ENCODE data around the gene CHCHD3. TPM values are rescaled to one million over a fixed set of nuclear protein-coding genes. Genes with fewer than 3 reads are reported as not detected.

Gene CHCHD3
- total and polyA plus RNA-seq, 7 experiments from 2014 or later = 25.6 to 49.7 (median 38.6) TPM

- Histone ChIP-seq H3K36me3 (ENCODE audit: control insufficient read depth in 2 of 3, insufficient read depth in 3 of 3, low read length in 3 of 3) (no peaks in the 10 kb centered on the region), H3K27me3 (ENCODE audit: control insufficient read depth in 2 of 2, insufficient read depth in 2 of 2, low read length in 2 of 2) (no peaks in the 10 kb centered on the region), H3K4me3 (ENCODE audit: low read length) (no peak overlapping the region), H3K4me1 (ENCODE audit: control insufficient read depth in 2 of 2, insufficient read depth in 2 of 2, low read length in 2 of 2) (peaks cover 0 to 6% of the 10 kb centered on the region in 2 donors), H3K9me3 (ENCODE audit: control insufficient read depth in 2 of 3, low read length in 3 of 3) (no peaks in the 10 kb centered on the region), H3K27ac (ENCODE audit: low read depth, low read length) (no peak overlapping the region)
- peaks cover 0 to 10% (median 0%) of the 10 kb centered on the region in 7 donors for H3K4me1 Mint-ChIP-seq
- ATAC-seq (no peak), DNase-seq (no peak)
- ChIA-PET CTCF (no interaction called here), POLR2A (no interaction called here)
- intact Hi-C loops (cut with micrococcal nuclease) = no loop called here
- H3K27me3 Mint-ChIP-seq = no peaks in the 10 kb centered on the region
- H3K9me3 Mint-ChIP-seq = peaks cover 0 to 2% (median 0%) of the 10 kb centered on the region in 11 donors
- no peak overlapping the region for H3K4me3 Mint-ChIP-seq
- peaks cover 0 to 5% (median under 1%) of the 10 kb centered on the region in 5 donors for H3K36me3 Mint-ChIP-seq
- H3K27ac Mint-ChIP-seq = no peak overlapping the region
Measured at GRCh38 chr7:132805766-132806165, 276.1 kb downstream of the CHCHD3 start.

GRCh38 chr7:132804849-132805485 is 276.9 kb downstream of the CHCHD3 start:
- CTCF ChIA-PET = no interaction called here
- intact Hi-C loops (cut with micrococcal nuclease) = no loop called here
- H3K27ac ChIP-seq (ENCODE audit: low read depth, low read length) = no peak overlapping the region
- Mint-ChIP-seq H3K27ac (no peak overlapping the region), H3K36me3 (peaks cover 0 to 8% (median 0%) of the 10 kb centered on the region in 5 donors), H3K27me3 (no peaks in the 10 kb centered on the region), H3K4me3 (no peak overlapping the region), H3K9me3 (peaks cover 0 to 2% (median 0%) of the 10 kb centered on the region in 11 donors), H3K4me1 (peaks cover 0 to 16% (median 6%) of the 10 kb centered on the region in 7 donors)
- no peak overlapping the region for H3K4me3 ChIP-seq (ENCODE audit: low read length)
- no peaks in the 10 kb centered on the region for H3K9me3 ChIP-seq (ENCODE audit: control insufficient read depth in 2 of 3, low read length in 3 of 3)
- no peaks in the 10 kb centered on the region for H3K27me3 ChIP-seq (ENCODE audit: control insufficient read depth in 2 of 2, insufficient read depth in 2 of 2, low read length in 2 of 2)
- POLR2A ChIA-PET = no interaction called here
- peaks cover 0 to 6% of the 10 kb centered on the region in 2 donors for H3K4me1 ChIP-seq (ENCODE audit: control insufficient read depth in 2 of 2, insufficient read depth in 2 of 2, low read length in 2 of 2)
- DNase-seq (no peak), ATAC-seq (no peak)
- H3K36me3 ChIP-seq (ENCODE audit: control insufficient read depth in 2 of 3, insufficient read depth in 3 of 3, low read length in 3 of 3) = no peaks in the 10 kb centered on the region

GRCh38 chr7:132800522-132800921 is 281.4 kb downstream of the CHCHD3 start:
- POLR2A ChIA-PET = no interaction called here
- Mint-ChIP-seq H3K27me3 (no peaks in the 10 kb centered on the region), H3K9me3 (no peaks in the 10 kb centered on the region), H3K4me3 (no peak overlapping the region), H3K27ac (peak overlapping the region in 1 of 9 donors; percentile 29), H3K36me3 (peaks cover 0 to 25% (median 16%) of the 10 kb centered on the region in 5 donors), H3K4me1 (peaks cover 0 to 22% (median 6%) of the 10 kb centered on the region in 7 donors)
- ATAC-seq (no peak), DNase-seq (no peak)
- Histone ChIP-seq H3K27me3 (ENCODE audit: control insufficient read depth in 2 of 2, insufficient read depth in 2 of 2, low read length in 2 of 2) (no peaks in the 10 kb centered on the region), H3K27ac (ENCODE audit: low read depth, low read length) (no peak overlapping the region), H3K36me3 (ENCODE audit: control insufficient read depth in 2 of 3, insufficient read depth in 3 of 3, low read length in 3 of 3) (peaks cover 0 to 6% (median 0%) of the 10 kb centered on the region in 3 experiments), H3K9me3 (ENCODE audit: control insufficient read depth in 2 of 3, low read length in 3 of 3) (no peaks in the 10 kb centered on the region), H3K4me1 (ENCODE audit: control insufficient read depth in 2 of 2, insufficient read depth in 2 of 2, low read length in 2 of 2) (no peaks in the 10 kb centered on the region), H3K4me3 (ENCODE audit: low read length) (no peak overlapping the region)
- CTCF ChIA-PET = no interaction called here
- intact Hi-C loops (cut with micrococcal nuclease) = no loop called here

- H3K4me1 Mint-ChIP-seq = peaks cover 0 to 24% (median 6%) of the 10 kb centered on the region in 7 donors
- ChIA-PET POLR2A (interaction anchor here (0.9 kb wide), 1 partner anchor 10 kb away, joined by 4 read pairs; no protein-coding TSS in a partner anchor), CTCF (interaction anchor here (0.6 kb wide), 1 partner anchor 327 kb away, joined by 3 read pairs; no protein-coding TSS in a partner anchor)
- Histone ChIP-seq H3K9me3 (ENCODE audit: control insufficient read depth in 2 of 3, low read length in 3 of 3) (no peaks in the 10 kb centered on the region), H3K4me1 (ENCODE audit: control insufficient read depth in 2 of 2, insufficient read depth in 2 of 2, low read length in 2 of 2) (no peaks in the 10 kb centered on the region), H3K4me3 (ENCODE audit: low read length) (no peak overlapping the region), H3K36me3 (ENCODE audit: control insufficient read depth in 2 of 3, insufficient read depth in 3 of 3, low read length in 3 of 3) (peaks cover 0 to 12% (median 0%) of the 10 kb centered on the region in 3 experiments), H3K27me3 (ENCODE audit: control insufficient read depth in 2 of 2, insufficient read depth in 2 of 2, low read length in 2 of 2) (no peaks in the 10 kb centered on the region), H3K27ac (ENCODE audit: low read depth, low read length) (no peak overlapping the region)
- no peaks in the 10 kb centered on the region for H3K27me3 Mint-ChIP-seq
- H3K4me3 Mint-ChIP-seq = no peak overlapping the region
- no peaks in the 10 kb centered on the region for H3K9me3 Mint-ChIP-seq
- peak overlapping the region in 3 of 9 donors; percentile 15 to 47 (median 17) for H3K27ac Mint-ChIP-seq
- ATAC-seq (no peak), DNase-seq (no peak)
- H3K36me3 Mint-ChIP-seq = peaks cover 3 to 40% (median 21%) of the 10 kb centered on the region in 5 donors
- intact Hi-C loops (cut with micrococcal nuclease) = no loop called here
Measured at GRCh38 chr7:132799081-132799413, 282.8 kb downstream of the CHCHD3 start.

- peaks cover 0 to 23% (median 6%) of the 10 kb centered on the region in 7 donors for H3K4me1 Mint-ChIP-seq
- Histone ChIP-seq H3K36me3 (ENCODE audit: control insufficient read depth in 2 of 3, insufficient read depth in 3 of 3, low read length in 3 of 3) (peaks cover 0 to 21% (median 0%) of the 10 kb centered on the region in 3 experiments), H3K9me3 (ENCODE audit: control insufficient read depth in 2 of 3, low read length in 3 of 3) (no peaks in the 10 kb centered on the region), H3K27me3 (ENCODE audit: control insufficient read depth in 2 of 2, insufficient read depth in 2 of 2, low read length in 2 of 2) (no peaks in the 10 kb centered on the region), H3K4me1 (ENCODE audit: control insufficient read depth in 2 of 2, insufficient read depth in 2 of 2, low read length in 2 of 2) (no peaks in the 10 kb centered on the region), H3K4me3 (ENCODE audit: low read length) (no peak overlapping the region), H3K27ac (ENCODE audit: low read depth, low read length) (no peak overlapping the region)
- H3K36me3 Mint-ChIP-seq = peaks cover 3 to 50% (median 30%) of the 10 kb centered on the region in 5 donors
- H3K9me3 Mint-ChIP-seq = no peaks in the 10 kb centered on the region
- ChIA-PET POLR2A (no interaction called here), CTCF (no interaction called here)
- DNase-seq (no peak), ATAC-seq (no peak)
- no peak overlapping the region for H3K4me3 Mint-ChIP-seq
- no peaks in the 10 kb centered on the region for H3K27me3 Mint-ChIP-seq
- H3K27ac Mint-ChIP-seq = no peak overlapping the region
- intact Hi-C loops (cut with micrococcal nuclease) = no loop called here
Measured at GRCh38 chr7:132797152-132797551, 284.7 kb downstream of the CHCHD3 start.

- Mint-ChIP-seq H3K27ac (no peak overlapping the region), H3K4me3 (no peak overlapping the region), H3K4me1 (peaks cover 0 to 17% (median 5%) of the 10 kb centered on the region in 7 donors), H3K9me3 (no peaks in the 10 kb centered on the region), H3K36me3 (peaks cover 3 to 59% (median 48%) of the 10 kb centered on the region in 5 donors), H3K27me3 (no peaks in the 10 kb centered on the region)
- ATAC-seq (no peak), DNase-seq (no peak)
- H3K27ac ChIP-seq (ENCODE audit: low read depth, low read length) = no peak overlapping the region
- H3K4me1 ChIP-seq (ENCODE audit: control insufficient read depth in 2 of 2, insufficient read depth in 2 of 2, low read length in 2 of 2) = no peaks in the 10 kb centered on the region
- no peak overlapping the region for H3K4me3 ChIP-seq (ENCODE audit: low read length)
- ChIA-PET POLR2A (no interaction called here), CTCF (no interaction called here)
- intact Hi-C loops (cut with micrococcal nuclease) = no loop called here
- no peaks in the 10 kb centered on the region for H3K9me3 ChIP-seq (ENCODE audit: control insufficient read depth in 2 of 3, low read length in 3 of 3)
- H3K36me3 ChIP-seq (ENCODE audit: control insufficient read depth in 2 of 3, insufficient read depth in 3 of 3, low read length in 3 of 3) = peaks cover 0 to 24% (median 0%) of the 10 kb centered on the region in 3 experiments
- H3K27me3 ChIP-seq (ENCODE audit: control insufficient read depth in 2 of 2, insufficient read depth in 2 of 2, low read length in 2 of 2) = no peaks in the 10 kb centered on the region
Measured at GRCh38 chr7:132793474-132793873, 288.4 kb downstream of the CHCHD3 start.

GRCh38 chr7:132791036-132791435 is 290.9 kb downstream of the CHCHD3 start:
- Histone ChIP-seq H3K27me3 (ENCODE audit: control insufficient read depth in 2 of 2, insufficient read depth in 2 of 2, low read length in 2 of 2) (no peaks in the 10 kb centered on the region), H3K27ac (ENCODE audit: low read depth, low read length) (no peak overlapping the region), H3K4me1 (ENCODE audit: control insufficient read depth in 2 of 2, insufficient read depth in 2 of 2, low read length in 2 of 2) (no peaks in the 10 kb centered on the region), H3K4me3 (ENCODE audit: low read length) (no peak overlapping the region), H3K9me3 (ENCODE audit: control insufficient read depth in 2 of 3, low read length in 3 of 3) (no peaks in the 10 kb centered on the region), H3K36me3 (ENCODE audit: control insufficient read depth in 2 of 3, insufficient read depth in 3 of 3, low read length in 3 of 3) (peaks cover 0 to 20% (median 0%) of the 10 kb centered on the region in 3 experiments)
- DNase-seq (no peak), ATAC-seq (no peak)
- H3K36me3 Mint-ChIP-seq = peaks cover 5 to 65% (median 48%) of the 10 kb centered on the region in 5 donors
- no peak overlapping the region for H3K4me3 Mint-ChIP-seq
- ChIA-PET POLR2A (no interaction called here), CTCF (no interaction called here)
- H3K27ac Mint-ChIP-seq = no peak overlapping the region
- H3K4me1 Mint-ChIP-seq = peaks cover 0 to 16% (median 5%) of the 10 kb centered on the region in 7 donors
- intact Hi-C loops (cut with micrococcal nuclease) = no loop called here
- H3K27me3 Mint-ChIP-seq = no peaks in the 10 kb centered on the region
- H3K9me3 Mint-ChIP-seq = no peaks in the 10 kb centered on the region
